ENCODE results near the gene TSHR. TPM values are rescaled to one million over a fixed set of nuclear protein-coding genes. Genes with fewer than 3 reads are reported as not detected.
"Not testable (repeated sequence)": the region's sequence is repeated elsewhere in the genome, so short reads cannot be mapped to it uniquely, and the experiment has no call there.

Gene TSHR
- total RNA-seq, 2 experiments from 2014 or later: 4.9 to 40.0 TPM

DNA sequence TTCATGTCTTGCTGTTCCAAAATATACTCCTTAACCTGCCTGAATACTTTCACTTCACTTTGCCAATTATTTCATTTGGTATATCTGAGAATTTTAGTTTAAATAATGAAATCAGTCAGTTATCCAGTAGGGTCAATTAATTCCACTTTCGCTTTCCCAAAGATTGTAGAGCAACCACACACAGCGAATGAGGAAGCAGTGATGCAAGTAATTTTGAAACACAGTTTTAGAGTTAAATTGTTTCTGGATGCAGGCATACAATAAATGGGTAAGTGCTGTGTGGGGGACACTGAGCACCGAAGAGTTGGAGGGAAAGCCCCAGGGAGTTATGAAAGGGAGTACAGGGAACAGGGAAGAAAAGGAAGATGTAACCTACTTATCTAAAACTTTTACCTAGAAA, 62.8 kb downstream of the TSHR start:
- H3K4me1 ChIP-seq (ENCODE audit: insufficient read depth, low read length, poor library complexity, severe bottlenecking): no peaks in the 10 kb centered on the region
- no peak overlapping the region for H3K4me2 ChIP-seq (ENCODE audit: low read length)
- no peaks in the 10 kb centered on the region for H3K9me3 ChIP-seq (ENCODE audit: low read length)
- no peaks in the 10 kb centered on the region for H3K79me2 ChIP-seq (ENCODE audit: insufficient read depth, low read depth, low read length)
- H3K27ac ChIP-seq (ENCODE audit: low read depth, low read length, poor library complexity, severe bottlenecking): no peak overlapping the region
- CTCF ChIA-PET (ENCODE audit: unreplicated experiment): no interaction called here
- H3K9me2 ChIP-seq (ENCODE audit: insufficient read depth, low read length): no peaks in the 10 kb centered on the region
- intact Hi-C loops (cut with micrococcal nuclease; ENCODE audit: unreplicated experiment): no loop called here
- no TSS peak for BruUV-seq (replicated peaks)
- no peaks in the 10 kb centered on the region for H3K36me3 ChIP-seq (ENCODE audit: insufficient read depth, low read length)
- no peak overlapping the region for H3K4me3 ChIP-seq (ENCODE audit: low read depth, low read length, poor library complexity, severe bottlenecking)
- TF ChIP-seq, protein P1, sequence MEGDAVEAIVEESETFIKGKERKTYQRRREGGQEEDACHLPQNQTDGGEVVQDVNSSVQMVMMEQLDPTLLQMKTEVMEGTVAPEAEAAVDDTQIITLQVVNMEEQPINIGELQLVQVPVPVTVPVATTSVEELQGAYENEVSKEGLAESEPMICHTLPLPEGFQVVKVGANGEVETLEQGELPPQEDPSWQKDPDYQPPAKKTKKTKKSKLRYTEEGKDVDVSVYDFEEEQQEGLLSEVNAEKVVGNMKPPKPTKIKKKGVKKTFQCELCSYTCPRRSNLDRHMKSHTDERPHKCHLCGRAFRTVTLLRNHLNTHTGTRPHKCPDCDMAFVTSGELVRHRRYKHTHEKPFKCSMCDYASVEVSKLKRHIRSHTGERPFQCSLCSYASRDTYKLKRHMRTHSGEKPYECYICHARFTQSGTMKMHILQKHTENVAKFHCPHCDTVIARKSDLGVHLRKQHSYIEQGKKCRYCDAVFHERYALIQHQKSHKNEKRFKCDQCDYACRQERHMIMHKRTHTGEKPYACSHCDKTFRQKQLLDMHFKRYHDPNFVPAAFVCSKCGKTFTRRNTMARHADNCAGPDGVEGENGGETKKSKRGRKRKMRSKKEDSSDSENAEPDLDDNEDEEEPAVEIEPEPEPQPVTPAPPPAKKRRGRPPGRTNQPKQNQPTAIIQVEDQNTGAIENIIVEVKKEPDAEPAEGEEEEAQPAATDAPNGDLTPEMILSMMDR (conservative IDR thresholded peaks at IDR 0.05; ENCODE audit: low read length): no peak
- no peak for TF ChIP-seq EZH2phosphoT487 (IDR thresholded peaks at IDR 0.05; ENCODE audit: borderline replicate concordance, low read depth, low read length)
- no peaks in the 10 kb centered on the region for H4K20me1 ChIP-seq (ENCODE audit: insufficient read depth, low read length)
- H2AFZ ChIP-seq (ENCODE audit: low read length): no peak overlapping the region
- no peak for DNase-seq (ENCODE audit: low spot score)
- POLR2A ChIA-PET: no interaction called here

- Histone ChIP-seq H3K4me3 (ENCODE audit: low read depth, low read length, poor library complexity, severe bottlenecking) (no peak overlapping the region), H3K36me3 (ENCODE audit: insufficient read depth, low read length) (no peaks in the 10 kb centered on the region), H3K4me1 (ENCODE audit: insufficient read depth, low read length, poor library complexity, severe bottlenecking) (no peaks in the 10 kb centered on the region), H3K4me2 (ENCODE audit: low read length) (no peak overlapping the region), H3K9me2 (ENCODE audit: insufficient read depth, low read length) (no peaks in the 10 kb centered on the region), H3K9me3 (ENCODE audit: low read length) (no peaks in the 10 kb centered on the region), H3K27ac (ENCODE audit: low read depth, low read length, poor library complexity, severe bottlenecking) (no peak overlapping the region), H3K79me2 (ENCODE audit: insufficient read depth, low read depth, low read length) (no peaks in the 10 kb centered on the region), H4K20me1 (ENCODE audit: insufficient read depth, low read length) (no peaks in the 10 kb centered on the region), H2AFZ (ENCODE audit: low read length) (no peak overlapping the region)
- BruUV-seq (replicated peaks): no TSS peak
- ChIA-PET CTCF (ENCODE audit: unreplicated experiment) (no interaction called here), POLR2A (no interaction called here)
- DNase-seq (ENCODE audit: low spot score): no peak
- intact Hi-C loops (cut with micrococcal nuclease; ENCODE audit: unreplicated experiment): no loop called here
- TF ChIP-seq EZH2phosphoT487 (IDR thresholded peaks at IDR 0.05; ENCODE audit: borderline replicate concordance, low read depth, low read length): no peak
- TF ChIP-seq, protein P1 (conservative IDR thresholded peaks at IDR 0.05; ENCODE audit: low read length): no peak
Observed at GRCh38 chr14:81018684-81019083, 63.3 kb downstream of the TSHR start.

GRCh38 chr14:81019113-81019512, 63.7 kb downstream of the TSHR start:
- intact Hi-C loops (cut with micrococcal nuclease; ENCODE audit: unreplicated experiment); H3K4me1 ChIP-seq (ENCODE audit: insufficient read depth, low read length, poor library complexity, severe bottlenecking); H3K79me2 ChIP-seq (ENCODE audit: insufficient read depth, low read depth, low read length); H3K27ac ChIP-seq (ENCODE audit: low read depth, low read length, poor library complexity, severe bottlenecking); H2AFZ ChIP-seq (ENCODE audit: low read length); H3K9me2 ChIP-seq (ENCODE audit: insufficient read depth, low read length); BruUV-seq (replicated peaks); H3K4me2 ChIP-seq (ENCODE audit: low read length); H4K20me1 ChIP-seq (ENCODE audit: insufficient read depth, low read length); H3K9me3 ChIP-seq (ENCODE audit: low read length); H3K36me3 ChIP-seq (ENCODE audit: insufficient read depth, low read length); DNase-seq (ENCODE audit: low spot score); CTCF ChIA-PET (ENCODE audit: unreplicated experiment); POLR2A ChIA-PET; H3K4me3 ChIP-seq (ENCODE audit: low read depth, low read length, poor library complexity, severe bottlenecking): not testable (repeated sequence)

All from OCI-LY7 (cell line).